GM18526 (cell line): ENCODE data around the gene SPRY4.

Experiments used
- POLR2A ChIP-seq: IDR thresholded peaks from 3 replicates; pipeline ENCODE4 v1.6.1; 2011; ENCODE audit not compliant: insufficient read length; ENCODE audit errors: extremely low read depth

Gene SPRY4

GRCh38 chr5:142346706-142347105, 21.9 kb upstream of the SPRY4 start:
- no peak for TF ChIP-seq POLR2A

- no peak for TF ChIP-seq POLR2A
Observed at GRCh38 chr5:142343531-142343930, 18.7 kb upstream of the SPRY4 start.

GRCh38 chr5:142342128-142342981, 17.5 kb upstream of the SPRY4 start:
- no peak for TF ChIP-seq POLR2A

- TF ChIP-seq POLR2A, result no peak
Observed at GRCh38 chr5:142339781-142340180, 15.0 kb upstream of the SPRY4 start.

- no peak for TF ChIP-seq POLR2A
Observed at GRCh38 chr5:142334538-142334937, 9.7 kb upstream of the SPRY4 start.

- TF ChIP-seq POLR2A, result no peak
Observed at GRCh38 chr5:142330444-142330843, 5.6 kb upstream of the SPRY4 start.

DNA sequence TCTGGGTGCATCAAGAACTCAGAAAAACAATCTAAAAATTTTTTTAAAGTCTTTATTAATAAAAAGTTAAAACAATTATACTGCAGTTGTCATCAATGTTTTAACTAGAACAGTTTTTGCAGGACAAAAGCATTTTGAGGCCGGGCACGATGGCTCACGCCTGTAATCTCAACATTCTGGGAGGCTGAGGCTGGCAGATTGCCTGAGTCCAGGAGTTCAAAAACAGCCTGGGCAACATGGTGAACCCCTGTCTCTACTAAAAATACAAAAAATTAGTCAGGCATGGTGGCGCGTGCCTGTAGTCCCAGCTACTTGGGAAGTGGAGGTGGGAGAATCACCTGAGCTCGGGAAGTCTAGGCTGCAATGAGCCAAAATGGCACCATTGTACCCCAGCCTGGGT, 5.2 kb upstream of the SPRY4 start:
- no peak for TF ChIP-seq POLR2A

GRCh38 chr5:142327111-142327842, 2.5 kb upstream of the SPRY4 start:
- no peak for TF ChIP-seq POLR2A

GRCh38 chr5:142326480-142326938, 1.7 kb upstream of the SPRY4 start:
- TF ChIP-seq POLR2A, result no peak

DNA sequence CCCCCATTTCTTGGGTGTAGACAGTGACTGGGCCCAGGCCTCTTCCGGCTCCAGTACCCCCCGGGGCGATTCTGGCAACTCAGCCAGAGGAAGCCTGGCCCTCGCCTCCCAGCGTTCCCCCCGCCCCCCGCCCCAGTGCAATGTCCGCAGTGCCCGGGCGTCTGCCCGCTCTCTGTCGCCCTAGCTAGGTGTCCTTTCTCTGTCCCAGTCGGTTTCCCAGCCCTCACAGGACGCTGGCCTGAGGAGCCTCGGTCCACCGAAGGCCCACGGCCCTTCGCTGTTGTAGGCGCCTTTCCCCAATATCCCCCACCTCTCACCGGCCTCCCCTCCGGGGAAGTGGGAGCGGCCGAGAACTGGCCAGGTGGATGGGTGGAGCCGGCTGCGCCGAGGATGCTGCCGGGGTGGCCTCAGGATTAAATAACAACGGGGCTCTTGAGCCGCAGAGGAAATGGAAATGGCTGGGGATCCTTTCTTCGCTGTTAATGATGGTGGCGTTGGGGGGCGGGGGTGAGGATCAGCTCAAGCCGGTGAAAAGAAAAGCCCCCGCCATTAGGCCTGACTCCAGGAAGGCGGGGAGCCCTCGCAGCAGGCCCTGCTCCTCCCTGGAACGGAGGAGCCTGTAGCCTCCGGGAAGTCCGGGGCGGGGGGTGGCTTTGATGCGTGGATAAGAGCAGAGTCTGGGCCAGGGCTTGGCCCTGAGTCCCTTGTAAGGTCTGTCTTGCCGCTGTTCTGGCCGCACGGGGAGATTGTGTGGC, 1.1 kb upstream of the SPRY4 start:
- TF ChIP-seq POLR2A, result peak; percentile 27

- no peak for TF ChIP-seq POLR2A
Observed at GRCh38 chr5:142324136-142324870, 518 bp downstream of the SPRY4 start.

DNA sequence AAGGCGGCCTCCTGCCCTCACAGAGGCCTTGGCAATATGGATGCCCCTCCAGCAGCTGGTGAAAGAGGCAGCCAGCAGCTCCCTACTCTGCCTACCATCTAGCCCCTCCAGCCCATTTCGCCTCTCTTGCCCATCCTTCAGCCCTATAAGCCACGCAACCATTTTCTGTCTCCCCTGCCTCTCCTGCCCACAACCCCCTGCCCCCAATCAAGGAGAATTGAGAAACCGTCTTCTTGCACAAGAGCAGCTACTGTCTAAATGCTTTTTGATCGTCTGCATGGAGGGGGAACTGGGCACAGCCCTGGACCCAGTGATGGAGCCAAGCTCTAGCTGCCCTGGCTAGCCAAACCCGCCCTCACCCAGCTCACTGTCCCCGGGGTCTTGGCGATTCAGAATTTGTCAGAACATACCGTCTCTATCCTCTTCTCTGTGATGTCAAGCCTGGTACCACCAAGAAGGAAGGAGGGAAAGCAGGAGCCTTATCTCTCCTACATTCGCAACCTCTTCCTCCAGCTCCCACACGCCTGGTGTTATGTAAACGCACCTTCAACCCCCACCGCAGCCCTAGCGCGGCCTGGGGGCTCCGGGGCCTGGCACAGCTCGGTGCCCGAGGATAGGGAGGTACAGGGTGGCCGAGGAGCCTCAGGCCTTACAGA, 1.2 kb downstream of the SPRY4 start:
- TF ChIP-seq POLR2A, result no peak

DNA sequence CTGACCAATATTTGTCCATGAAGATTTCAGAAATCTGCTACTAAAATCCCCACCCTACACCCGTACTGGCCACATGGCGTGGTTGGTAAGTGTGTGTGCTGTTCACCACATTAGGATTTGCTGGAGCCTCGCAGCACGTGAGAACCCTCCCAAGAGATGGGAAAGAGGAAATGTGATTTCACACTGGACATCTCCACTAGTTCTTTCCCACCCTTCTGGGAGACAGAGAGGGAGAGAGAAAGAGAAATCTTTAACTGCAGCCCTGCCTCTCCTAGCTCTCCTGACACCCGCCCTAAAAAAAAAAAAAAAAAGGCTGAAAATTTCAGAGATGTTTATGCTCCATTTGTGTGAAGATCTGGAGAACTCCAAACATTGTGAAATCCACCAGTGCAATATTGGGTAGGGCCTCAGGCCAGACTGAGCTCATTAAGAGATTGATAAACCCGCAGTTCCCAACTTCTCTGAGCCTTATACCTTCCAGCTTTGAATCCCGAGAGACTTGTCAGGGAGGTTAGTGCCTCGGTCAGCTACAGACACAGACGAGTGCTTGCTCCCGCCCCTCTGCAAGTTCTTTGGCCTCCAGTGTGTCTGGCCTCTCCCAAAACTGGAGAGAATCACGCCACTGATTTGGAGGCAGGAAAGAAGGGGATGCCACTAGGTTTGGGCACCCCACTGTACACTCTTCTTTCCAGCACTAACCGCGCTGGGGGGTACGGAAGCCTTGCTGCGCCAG, 1.9 kb downstream of the SPRY4 start:
- no peak for TF ChIP-seq POLR2A

- TF ChIP-seq POLR2A, result no peak
Observed at GRCh38 chr5:142322403-142322746, 2.4 kb downstream of the SPRY4 start.

- TF ChIP-seq POLR2A, result no peak
Observed at GRCh38 chr5:142320851-142321560, 3.8 kb downstream of the SPRY4 start.
